UCSD-AML1 (cell line): ENCODE measurements around the gene ATP1A2.
A peak's percentile ranks its signal among the peaks of the same experiment; 100 is the strongest.

Experiments
- DNase-seq: peaks from one replicate; lab custom pipeline; 2025; ENCODE audit not compliant: unreplicated experiment; lab: John Stamatoyannopoulos, UW

ATP1A2 gene

DNA sequence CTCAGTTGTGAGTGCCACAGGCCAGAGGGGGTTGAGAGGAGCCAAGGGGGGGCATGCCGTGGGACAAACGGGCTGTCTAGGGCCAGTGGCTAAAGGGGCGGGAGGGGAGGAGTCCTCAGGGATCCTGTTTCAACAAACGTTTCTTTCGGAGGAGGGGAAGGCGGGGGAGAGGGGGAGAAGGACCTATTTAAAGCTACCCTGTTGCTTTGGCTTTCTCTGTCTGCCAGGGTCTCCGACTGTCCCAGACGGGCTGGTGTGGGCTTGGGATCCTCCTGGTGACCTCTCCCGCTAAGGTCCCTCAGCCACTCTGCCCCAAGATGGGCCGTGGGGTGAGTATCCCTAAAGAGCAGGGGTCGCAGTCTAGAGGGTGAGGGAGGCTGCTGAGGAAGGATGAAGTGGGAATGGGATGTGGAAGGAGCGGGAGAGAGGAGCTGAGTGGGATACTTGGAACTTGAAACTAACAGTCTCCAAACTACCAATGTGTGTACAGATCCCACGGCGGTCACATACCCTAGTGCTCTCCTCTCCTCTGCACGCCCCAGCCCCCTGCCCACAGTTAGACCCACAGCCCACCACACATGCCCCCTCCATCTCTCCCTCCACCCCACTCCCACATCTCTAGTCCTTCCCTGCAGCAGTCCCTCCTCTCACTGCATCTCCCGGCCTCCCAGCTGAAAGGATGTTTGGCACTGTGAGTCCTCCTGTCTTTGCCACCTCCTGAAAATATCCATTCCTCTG lies at the start of gene ATP1A2:
ATP1A2 (plus strand) TSS at position 215 of the 738 bp plus-strand sequence; CDS start at position 318, 103 bp downstream.
- DNase-seq = no peak

- DNase-seq = no peak
Measured at GRCh38 chr1:160066829-160067745, 48.5 kb upstream of the ATP1A2 start.

DNA sequence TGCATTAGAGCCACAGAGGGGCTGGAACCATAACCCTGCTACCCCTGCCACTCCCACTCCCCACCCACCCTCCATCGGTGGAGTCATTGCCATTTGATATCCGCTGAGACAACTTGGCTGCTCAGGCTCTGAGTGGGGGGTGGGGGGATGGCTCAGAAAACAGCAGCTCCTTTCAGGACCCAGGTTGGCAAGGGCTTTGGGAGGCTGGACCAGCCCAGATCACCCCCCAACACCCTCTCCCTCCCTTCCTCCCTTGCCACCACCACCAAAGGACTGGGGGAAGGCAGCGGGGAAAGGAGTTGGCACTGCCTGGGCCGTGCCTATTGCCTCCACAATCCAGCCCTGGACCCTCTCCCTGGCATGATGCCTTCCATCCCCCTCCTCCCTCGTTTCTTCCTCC lies 47.3 kb upstream of the ATP1A2 start:
- DNase-seq = no peak

GRCh38 chr1:160069460-160070231 lies 45.9 kb upstream of the ATP1A2 start, which contains the start of gene KCNJ10:
Gene KCNJ10, minus strand, starts transcription at chr1:160070160. Its CDS starts 27,628 bp downstream, at chr1:160042532.
- no peak for DNase-seq

DNA sequence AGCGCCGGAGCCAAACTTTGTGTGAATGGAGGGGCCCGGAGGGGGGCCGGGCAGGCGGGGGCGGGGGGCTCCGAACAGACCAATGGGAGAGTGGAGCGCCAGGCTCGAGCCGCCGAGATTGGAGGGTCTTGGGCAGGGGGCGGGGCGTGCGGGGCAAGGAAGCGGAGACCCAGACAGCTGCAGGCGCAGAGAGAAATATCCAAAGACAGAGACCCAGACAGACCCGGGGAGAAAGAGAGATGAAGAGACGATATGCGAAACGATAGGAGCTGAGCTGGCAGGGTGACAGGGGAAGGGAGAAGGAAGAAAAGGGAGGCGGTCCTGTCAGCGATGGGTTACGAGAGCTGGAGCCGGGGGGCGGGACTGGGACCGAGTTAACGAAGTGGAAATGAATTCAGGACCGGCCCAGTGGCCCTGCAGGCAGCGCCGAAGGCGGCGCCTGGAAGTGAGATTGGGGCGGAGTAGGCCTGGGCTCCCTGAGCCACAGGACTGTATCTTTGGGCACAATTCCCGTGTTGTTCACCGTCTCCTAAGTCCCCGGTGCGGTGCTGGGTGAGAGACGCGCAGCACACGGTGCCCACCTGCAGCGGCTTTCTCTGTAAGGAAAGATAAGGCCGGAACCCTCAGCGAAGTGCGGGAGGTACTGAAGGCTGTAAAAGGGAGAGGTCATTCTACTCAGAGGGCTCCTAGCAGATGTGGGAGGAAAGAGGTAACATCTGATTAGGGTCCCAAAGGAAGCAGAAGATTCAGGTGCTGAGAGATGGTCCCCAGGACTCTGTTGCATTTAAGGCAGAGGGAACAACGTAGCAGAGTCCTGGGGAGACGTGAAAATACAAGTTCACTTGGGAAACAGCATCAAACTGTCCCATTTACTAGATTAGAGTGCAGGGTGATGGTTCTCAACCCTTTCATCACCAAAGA lies 45.1 kb upstream of the ATP1A2 start:
- peak; percentile 34 for DNase-seq

DNA sequence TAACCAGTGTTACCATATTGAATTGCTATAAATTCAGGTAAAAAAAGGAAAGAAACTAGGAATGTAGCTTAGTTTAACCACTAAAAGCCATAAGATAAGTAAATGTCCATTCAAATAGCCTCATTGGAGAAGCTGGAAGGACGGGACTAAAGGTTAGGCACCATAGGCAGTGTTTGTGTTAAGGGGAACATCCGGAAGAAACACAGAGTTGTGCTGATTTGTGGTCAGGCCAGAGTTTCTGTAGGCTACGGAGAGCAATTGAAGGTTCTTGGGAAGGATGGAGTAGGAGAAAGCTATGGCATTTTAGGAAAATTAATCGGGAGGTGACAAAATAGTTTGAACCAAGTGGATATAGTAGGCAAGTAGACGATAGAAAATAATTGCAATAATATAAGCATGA lies 44.3 kb upstream of the ATP1A2 start:
- DNase-seq = no peak

DNA sequence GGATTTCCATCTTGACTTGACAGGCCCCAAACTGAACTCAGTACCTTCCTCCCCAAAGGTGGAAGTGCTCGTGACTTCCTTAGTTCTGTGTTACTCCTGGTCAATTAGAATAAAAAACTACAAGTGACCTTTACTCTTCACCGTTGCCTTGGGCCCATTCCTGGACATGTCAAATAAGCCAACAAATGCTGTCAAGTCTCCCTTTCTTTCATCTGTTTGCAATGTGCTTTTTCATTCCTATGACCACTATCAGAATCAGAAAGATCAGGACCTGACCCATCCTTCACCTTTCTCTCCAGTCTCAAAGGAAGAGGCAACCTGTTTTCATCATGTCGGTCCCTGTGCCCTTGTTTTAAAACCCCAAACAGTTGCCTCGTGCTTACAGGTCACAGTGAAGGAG lies 40.7 kb upstream of the ATP1A2 start:
- DNase-seq = no peak

DNA sequence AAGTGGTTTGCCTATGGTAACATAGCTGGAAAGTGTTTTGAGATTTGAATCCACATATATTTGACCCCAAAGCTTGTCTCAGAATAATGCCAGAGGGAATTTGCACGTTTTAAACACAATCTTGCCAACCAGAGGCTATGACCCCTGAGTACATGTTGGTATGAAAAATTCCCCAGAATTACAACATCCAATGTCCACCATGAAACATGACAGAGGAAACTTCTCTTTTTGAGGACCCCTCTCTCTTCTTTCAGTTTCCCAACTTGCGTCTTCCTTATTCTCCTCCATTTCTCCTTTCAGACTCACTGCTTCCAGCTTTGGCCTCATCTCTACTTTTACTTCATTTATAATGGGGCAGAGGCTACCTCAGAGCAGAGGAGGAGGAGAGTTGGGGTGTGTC lies 39.7 kb upstream of the ATP1A2 start:
- DNase-seq = no peak

DNA sequence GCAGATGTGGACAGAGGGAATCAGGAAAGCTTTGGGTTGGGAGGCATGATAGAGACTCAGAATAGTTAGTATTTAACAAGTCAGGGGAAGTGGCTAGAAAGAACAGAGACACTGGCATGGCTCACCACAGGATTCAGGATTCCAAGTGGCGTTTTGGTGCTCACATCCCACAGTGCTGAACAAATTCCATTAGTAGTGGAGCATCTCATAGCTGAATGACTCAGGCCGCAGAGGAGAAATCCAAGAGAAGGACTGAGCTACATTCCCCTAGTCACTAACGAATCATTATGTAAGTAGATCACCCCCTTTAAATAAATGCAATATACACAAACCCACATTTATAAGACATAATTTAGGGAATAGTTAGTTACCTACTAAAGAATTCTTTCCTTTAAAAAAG lies 39.3 kb upstream of the ATP1A2 start:
- DNase-seq = no peak

DNA sequence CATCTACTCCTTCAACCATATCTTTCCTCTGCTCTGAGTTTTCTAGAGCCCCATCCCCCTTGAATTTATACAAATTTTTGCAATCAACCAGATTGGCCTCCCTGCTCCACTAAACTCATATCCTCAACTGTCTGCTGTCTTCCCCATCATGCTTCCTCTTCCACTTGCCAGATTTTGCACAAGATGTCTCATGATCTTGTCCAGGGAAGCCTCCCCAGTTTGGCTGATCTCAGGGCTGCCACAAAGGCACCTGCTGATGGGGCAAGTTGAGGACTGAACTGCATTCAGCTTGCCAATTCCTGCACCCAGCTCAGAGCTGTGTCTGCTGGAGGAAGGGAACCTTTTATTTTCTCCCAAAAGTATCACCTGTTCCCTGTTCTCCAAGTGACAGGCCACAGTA lies 38.1 kb upstream of the ATP1A2 start:
- no peak for DNase-seq

GRCh38 chr1:160078512-160079195 lies 36.9 kb upstream of the ATP1A2 start:
- DNase-seq = peak; percentile 58

DNA sequence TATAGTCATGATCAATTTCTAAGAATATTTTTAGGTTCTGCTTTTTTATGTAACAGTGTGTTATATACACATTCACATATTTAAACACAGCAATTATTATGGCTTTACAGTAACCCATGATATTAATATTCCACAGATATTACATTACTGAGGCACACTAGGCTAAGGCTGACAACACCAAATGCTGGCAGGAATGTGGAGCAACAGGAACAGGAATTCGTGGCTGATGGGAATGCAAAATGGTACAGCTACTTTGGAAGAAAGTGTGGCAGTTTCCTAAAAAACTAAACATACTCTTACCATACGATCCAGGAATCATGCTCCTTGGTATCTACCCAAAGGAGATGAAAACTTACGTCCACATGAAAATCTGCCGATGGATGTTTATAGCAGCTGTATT lies 36.1 kb upstream of the ATP1A2 start:
- no peak for DNase-seq

DNA sequence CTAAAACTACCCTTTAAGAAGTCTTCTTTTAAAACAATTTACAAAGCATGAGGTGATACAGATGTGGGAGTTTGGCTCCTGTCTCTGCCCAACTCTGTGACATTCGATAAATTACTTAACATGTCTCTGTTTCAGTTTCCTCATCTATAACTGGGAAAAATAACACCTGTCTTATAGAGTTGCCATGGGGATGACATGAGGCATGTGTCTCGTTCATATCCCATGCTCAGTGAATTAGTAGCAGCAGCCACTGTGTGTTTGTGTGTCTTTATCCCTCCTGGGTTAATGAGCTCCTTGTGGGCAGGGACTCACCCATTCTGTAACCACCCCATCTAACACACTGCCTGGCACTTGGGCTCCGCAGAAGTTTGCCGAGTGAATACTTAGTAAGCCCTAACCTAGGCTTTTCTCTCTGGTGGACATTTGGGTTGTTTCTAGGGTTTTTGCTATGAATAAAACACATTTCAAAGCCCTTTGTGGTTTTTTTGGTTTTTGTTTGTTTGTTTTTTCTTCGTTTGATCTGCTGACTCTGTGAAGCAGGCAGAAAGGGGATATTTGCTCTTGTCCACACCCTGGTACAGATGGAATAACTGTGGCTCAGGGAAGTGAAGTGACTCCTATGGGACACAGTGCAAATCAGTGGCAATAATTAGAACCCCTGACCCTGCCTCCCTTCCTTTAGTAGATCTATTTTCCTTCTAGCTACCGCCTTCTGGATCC lies 35.0 kb upstream of the ATP1A2 start:
- no peak for DNase-seq

- no peak for DNase-seq
Measured at GRCh38 chr1:160081261-160081936, 34.2 kb upstream of the ATP1A2 start, which contains the start of gene KCNJ9. Gene KCNJ9, plus strand, starts transcription at chr1:160081538. Its CDS starts 2,493 bp downstream, at chr1:160084031.

- no peak for DNase-seq
Measured at GRCh38 chr1:160082487-160082886, 33.1 kb upstream of the ATP1A2 start.

GRCh38 chr1:160082926-160083325 lies 32.6 kb upstream of the ATP1A2 start:
- no peak for DNase-seq

DNA sequence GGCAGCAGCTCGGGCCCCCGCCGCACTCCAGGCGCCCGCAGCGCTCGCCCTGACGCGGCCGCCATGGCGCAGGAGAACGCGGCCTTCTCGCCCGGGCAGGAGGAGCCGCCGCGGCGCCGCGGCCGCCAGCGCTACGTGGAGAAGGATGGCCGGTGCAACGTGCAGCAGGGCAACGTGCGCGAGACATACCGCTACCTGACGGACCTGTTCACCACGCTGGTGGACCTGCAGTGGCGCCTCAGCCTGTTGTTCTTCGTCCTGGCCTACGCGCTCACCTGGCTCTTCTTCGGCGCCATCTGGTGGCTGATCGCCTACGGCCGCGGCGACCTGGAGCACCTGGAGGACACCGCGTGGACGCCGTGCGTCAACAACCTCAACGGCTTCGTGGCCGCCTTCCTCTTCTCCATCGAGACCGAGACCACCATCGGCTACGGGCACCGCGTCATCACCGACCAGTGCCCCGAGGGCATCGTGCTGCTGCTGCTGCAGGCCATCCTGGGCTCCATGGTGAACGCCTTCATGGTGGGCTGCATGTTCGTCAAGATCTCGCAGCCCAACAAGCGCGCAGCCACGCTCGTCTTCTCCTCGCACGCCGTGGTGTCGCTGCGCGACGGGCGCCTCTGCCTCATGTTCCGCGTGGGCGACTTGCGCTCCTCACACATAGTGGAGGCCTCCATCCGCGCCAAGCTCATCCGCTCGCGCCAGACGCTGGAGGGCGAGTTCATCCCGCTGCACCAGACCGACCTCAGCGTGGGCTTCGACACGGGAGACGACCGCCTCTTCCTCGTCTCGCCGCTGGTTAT lies 31.4 kb upstream of the ATP1A2 start:
- DNase-seq = peak; percentile 29
